Stimulated activated CD8-positive, alpha-beta memory T cell treated with anti-CD3 and anti-CD28 coated beads, Interleukin-2, amount 100 ng/mL, for 1 hour (primary cell): Measurements from ENCODE around the gene NPDC1.

Experiments used
- DNase-seq, 2 donors: peaks; one replicate each; pipeline ENCODE4 v3.0.0-alpha.2; 2020; ENCODE audit warnings: low read depth in 2 of 2

Gene NPDC1, protein sequence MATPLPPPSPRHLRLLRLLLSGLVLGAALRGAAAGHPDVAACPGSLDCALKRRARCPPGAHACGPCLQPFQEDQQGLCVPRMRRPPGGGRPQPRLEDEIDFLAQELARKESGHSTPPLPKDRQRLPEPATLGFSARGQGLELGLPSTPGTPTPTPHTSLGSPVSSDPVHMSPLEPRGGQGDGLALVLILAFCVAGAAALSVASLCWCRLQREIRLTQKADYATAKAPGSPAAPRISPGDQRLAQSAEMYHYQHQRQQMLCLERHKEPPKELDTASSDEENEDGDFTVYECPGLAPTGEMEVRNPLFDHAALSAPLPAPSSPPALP

GRCh38 chr9:137046088-137046787, at the start of gene NPDC1:
Gene NPDC1 (minus strand): TSS chr9:137046177. CDS start chr9:137045989, 188 bp downstream.
- peak; percentile 53 to 66 for DNase-seq

GRCh38 chr9:137089232-137089947, 43.4 kb upstream of the NPDC1 start:
- no peak for DNase-seq

- DNase-seq = no peak
Measured at GRCh38 chr9:137088121-137088520, 42.1 kb upstream of the NPDC1 start.

GRCh38 chr9:137087409-137087925, 41.5 kb upstream of the NPDC1 start:
- DNase-seq = no peak

GRCh38 chr9:137086531-137087408, 40.8 kb upstream of the NPDC1 start, which contains the start of gene MAN1B1:
Gene MAN1B1 (plus strand): TSS chr9:137086985. CDS start chr9:137087000, 15 bp downstream.
- peak; percentile 97 to 98 for DNase-seq

DNA sequence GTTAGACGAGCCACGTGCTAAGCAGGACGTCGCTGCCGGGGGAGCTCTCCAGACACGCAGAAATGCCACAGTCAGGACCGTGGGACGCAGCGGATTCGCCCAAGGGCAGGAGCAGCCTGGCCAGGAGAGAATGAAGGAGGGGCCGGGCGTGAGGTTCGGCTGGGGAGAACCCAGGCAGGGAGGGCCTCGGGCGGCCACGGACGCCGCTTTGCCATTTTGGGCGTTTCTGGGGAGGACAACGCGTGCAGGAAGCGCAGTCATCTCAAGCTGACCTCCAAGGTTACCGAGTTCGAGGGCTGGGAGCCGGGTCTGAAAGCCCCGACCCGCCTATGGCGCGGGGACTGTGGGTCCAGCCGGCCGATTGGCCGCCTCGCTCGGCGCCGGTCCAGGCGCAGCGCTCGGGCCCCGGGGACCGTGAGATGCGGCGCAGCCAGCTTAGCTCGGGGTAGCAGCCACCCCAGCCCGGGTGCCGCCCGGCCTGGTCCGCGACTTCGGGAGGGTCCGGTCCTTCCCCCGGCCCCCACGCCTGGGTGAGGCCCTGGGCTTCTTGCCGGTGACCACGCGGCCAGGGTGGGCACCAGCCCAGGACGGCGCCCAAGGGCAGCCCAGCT, 40.0 kb upstream of the NPDC1 start:
- DNase-seq = no peak

DNA sequence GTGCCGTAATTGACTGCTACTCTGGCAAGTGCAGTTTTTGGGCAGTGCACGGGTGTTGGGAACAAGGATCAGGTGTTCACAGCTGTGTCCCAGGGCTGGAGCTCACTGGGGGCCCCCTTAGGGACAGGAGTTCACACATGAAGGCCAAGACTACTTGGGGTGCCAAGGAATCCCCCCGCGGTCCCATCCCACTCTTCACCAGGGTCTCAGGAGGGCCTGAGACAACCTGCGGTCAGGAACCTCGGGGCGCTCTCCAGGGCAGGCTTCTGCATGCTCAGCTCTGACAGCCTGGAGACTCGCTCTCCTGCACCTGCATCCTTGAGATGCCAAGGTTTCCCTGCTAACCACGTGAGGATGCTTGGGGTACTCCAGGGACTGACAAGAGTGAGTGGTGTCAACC, 38.5 kb upstream of the NPDC1 start:
- DNase-seq = no peak

- no peak for DNase-seq
Measured at GRCh38 chr9:137083394-137084004, 37.5 kb upstream of the NPDC1 start.

GRCh38 chr9:137082925-137083290, 36.9 kb upstream of the NPDC1 start:
- DNase-seq = no peak

DNA sequence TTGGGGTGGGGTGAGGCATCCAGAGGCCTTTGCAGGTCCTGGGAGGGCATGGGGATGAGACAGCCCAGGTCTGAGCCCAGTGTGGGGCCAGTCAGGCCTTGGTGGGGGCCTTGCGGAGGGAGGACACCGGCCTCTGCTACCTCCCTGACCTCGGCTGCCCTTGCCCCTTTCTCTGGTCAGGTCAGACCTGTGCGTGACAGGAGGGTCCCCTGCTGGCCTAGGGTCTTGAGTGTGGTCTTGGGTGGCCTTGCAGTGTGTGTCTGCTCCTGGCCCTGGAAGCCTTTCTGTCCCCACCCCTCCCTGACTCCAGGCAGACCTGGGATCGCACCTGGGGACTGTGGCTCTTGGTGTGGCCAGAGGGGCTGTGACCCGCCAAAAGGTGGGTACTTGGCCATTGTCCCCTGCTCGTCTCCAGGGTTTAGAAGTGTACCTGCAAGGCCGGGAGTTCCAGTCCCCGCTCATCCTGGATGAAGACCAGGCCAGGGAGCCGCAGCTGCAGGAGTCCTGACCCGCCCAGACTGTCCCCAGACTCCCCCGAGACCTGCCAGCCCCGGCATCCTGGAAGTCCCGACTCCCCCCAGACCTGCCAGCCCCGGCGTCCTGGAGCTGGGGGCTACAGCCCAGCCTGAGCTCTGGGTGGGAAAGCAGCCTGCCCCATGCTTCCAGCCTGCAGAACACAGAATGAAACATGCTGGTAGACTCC, 36.4 kb upstream of the NPDC1 start:
- DNase-seq = no peak

DNA sequence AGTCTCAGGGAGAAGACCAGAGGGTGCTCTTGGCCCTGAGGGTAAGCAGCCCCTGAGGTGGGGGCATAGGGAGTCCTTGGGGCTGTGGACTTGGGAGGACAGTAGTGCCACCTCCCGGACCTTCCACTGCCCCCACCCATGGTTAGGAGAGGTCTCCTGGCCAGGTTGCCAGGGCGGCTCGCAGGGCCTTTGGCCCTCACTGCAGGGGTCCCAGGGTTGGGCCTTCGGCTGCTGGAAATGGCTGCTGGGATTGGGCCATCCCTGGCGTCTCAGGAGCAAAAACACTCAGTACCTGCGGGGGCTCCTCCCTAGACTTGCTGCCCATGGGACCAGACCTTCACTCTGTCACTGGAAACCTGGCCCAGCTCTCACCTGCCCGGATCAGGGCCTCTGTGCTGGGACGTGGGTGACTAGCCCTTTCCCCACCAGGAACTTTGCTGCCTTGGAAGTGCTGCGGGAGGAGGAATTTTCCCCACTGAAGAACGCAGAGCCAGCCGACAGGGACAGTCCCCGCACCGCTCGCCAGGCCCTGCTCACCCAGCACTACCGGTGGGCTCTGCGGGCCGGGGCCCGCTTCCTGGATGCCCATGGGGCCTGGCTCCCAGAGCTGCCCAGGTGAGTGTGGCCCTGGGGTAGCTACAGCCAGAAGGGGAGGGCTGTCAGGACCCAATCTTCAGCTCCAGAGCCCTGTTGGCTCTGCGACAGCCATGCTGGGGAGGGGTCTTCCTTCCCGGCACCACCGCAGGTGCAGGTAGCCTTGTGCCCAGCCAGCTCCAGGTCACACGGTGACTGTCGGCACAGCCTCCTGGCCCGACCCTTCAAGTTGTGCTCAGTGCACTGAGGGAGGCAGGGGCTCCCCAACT, 34.5 kb upstream of the NPDC1 start:
- DNase-seq = no peak

DNA sequence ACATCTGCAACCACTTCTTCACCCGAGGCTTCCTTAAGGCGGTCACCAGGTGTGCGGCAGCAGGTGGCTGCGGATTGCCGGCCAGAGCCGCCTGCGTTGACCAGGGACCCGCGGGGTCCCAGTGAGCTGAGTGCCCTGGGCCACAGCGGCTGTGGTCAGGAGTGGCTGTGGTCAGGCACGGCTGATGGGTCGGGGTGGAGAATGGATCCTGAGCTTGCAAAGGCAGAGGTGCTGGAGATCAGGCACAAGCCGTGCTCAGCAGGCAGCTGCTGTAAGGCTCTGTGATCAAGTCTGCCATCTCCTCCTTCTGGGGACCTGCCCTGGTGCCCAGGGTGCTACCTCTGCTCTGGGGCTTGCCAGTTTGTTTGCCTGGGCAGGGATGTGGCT, 33.4 kb upstream of the NPDC1 start:
- no peak for DNase-seq

GRCh38 chr9:137078701-137079400, 32.9 kb upstream of the NPDC1 start:
- no peak for DNase-seq

DNA sequence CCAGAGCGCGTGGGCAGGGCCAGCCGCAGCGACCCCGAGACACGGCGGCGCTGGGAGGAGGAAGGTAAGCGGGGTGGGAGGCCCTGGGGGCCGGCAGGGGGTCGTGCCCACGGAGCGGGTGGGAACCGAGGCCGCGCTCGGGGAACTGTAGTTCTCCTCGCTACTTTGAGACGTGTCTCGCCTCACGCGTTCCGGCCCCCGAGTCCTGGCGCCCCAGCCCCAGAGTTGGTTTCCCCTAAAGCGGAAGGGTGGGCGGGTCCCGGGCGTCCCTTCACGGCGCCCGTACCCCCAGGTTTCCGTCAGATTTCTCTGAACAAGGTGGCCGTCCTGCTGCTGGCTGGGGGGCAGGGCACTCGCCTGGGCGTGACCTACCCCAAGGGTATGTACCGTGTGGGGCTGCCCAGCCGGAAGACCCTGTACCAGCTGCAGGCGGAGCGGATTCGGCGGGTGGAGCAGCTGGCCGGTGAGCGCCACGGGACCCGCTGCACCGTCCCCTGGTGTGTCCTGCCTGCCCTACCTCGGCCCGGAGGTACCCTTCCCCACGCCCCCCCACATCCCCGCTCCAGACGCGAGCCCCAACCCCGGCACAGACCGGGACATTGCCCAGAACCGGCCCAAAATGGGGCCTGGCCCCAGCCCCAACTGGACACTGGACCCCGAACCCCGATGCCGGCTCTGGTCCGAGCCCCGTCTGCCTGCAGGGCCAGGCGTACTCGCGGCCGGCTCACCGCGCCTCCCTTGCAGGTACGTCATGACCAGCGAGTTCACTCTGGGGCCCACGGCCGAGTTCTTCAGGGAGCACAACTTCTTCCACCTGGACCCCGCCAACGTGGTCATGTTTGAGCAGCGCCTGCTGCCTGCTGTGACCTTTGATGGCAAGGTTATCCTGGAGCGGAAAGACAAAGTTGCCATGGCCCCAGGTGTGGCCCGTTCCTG, 32.0 kb upstream of the NPDC1 start:
- DNase-seq = peak in 1 of 2 donors; percentile 26

- peak in 1 of 2 donors; percentile 37 for DNase-seq
Measured at GRCh38 chr9:137077010-137077747, 31.2 kb upstream of the NPDC1 start, which contains the start of gene UAP1L1. Gene UAP1L1 (plus strand): TSS chr9:137077517. CDS start chr9:137077533, 16 bp downstream.

- DNase-seq = no peak
Measured at GRCh38 chr9:137076636-137077009, 30.6 kb upstream of the NPDC1 start.
